Mammary epithelial cell (primary cell): ENCODE results near the gene RTP5.

Experiments used
- CTCF ChIP-seq, 2 donors: IDR thresholded peaks in 1 of 2; conservative IDR thresholded peaks in 1 of 2; 2 replicates each; pipeline ENCODE4 v1.5.1; 2011 to 2012; ENCODE audit warnings: inconsistent platforms in 2 of 2, low read length in 2 of 2, mild to moderate bottlenecking in 2 of 2, control low read depth in 1 of 2, low read depth in 1 of 2; ENCODE audit not compliant: insufficient read depth in 1 of 2; ENCODE audit errors: extremely low read depth in 1 of 2
- EZH2 ChIP-seq: IDR thresholded peaks from 2 replicates; pipeline ENCODE4 v1.6.1; 2012; ENCODE audit warnings: low read length, inconsistent platforms, borderline replicate concordance

GRCh38 chr2:241867776-241868420 lies 1.6 kb upstream of the RTP5 start:
- TF ChIP-seq CTCF (conservative IDR thresholded peaks at IDR 0.05 in 1 of 2, IDR thresholded peaks at IDR 0.05 in 1 of 2; ENCODE audit: extremely low read depth in 1 of 2, insufficient read depth in 1 of 2, low read depth in 1 of 2, low read length in 2 of 2), result no peak
- TF ChIP-seq EZH2, result no peak
